Measurements from ENCODE around the gene MAMDC2.

GRCh38 chr9:70217029-70217428 lies 173.4 kb downstream of the MAMDC2 start:
- TF ChIP-seq, protein P1, sequence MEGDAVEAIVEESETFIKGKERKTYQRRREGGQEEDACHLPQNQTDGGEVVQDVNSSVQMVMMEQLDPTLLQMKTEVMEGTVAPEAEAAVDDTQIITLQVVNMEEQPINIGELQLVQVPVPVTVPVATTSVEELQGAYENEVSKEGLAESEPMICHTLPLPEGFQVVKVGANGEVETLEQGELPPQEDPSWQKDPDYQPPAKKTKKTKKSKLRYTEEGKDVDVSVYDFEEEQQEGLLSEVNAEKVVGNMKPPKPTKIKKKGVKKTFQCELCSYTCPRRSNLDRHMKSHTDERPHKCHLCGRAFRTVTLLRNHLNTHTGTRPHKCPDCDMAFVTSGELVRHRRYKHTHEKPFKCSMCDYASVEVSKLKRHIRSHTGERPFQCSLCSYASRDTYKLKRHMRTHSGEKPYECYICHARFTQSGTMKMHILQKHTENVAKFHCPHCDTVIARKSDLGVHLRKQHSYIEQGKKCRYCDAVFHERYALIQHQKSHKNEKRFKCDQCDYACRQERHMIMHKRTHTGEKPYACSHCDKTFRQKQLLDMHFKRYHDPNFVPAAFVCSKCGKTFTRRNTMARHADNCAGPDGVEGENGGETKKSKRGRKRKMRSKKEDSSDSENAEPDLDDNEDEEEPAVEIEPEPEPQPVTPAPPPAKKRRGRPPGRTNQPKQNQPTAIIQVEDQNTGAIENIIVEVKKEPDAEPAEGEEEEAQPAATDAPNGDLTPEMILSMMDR (IDR thresholded peaks at IDR 0.05; ENCODE audit: insufficient read depth, low read depth, low read length) = no peak
- TF ChIP-seq EZH2 (IDR thresholded peaks at IDR 0.05; ENCODE audit: insufficient read depth, low read length) = no peak

Measured in astrocyte (in vitro differentiated cells and primary cell).